Effector CD4-positive, alpha-beta T cell (primary cell): Measurements from ENCODE around the gene ZNF658.
"Not testable (repeated sequence)": the region's sequence is repeated elsewhere in the genome, so short reads cannot be mapped to it uniquely, and the experiment has no call there.

Source experiments
- DNase-seq: peaks from one replicate; pipeline ENCODE4 v3.0.0-alpha.2; 2020
- total RNA-seq: gene quantifications from one replicate; lab custom pipeline; 2026; lab: John Stamatoyannopoulos, UW

Gene ZNF658
- total RNA-seq, result 2.8 reads per million, percentile 9 among the genes with 10 or more reads in this experiment

GRCh38 chr9:66900490-66901131, at the start of gene ZNF658:
ZNF658 (plus strand) TSS chr9:66900725; CDS start chr9:66903562, 2,837 bp downstream.
- DNase-seq, result peak; percentile 19

DNA sequence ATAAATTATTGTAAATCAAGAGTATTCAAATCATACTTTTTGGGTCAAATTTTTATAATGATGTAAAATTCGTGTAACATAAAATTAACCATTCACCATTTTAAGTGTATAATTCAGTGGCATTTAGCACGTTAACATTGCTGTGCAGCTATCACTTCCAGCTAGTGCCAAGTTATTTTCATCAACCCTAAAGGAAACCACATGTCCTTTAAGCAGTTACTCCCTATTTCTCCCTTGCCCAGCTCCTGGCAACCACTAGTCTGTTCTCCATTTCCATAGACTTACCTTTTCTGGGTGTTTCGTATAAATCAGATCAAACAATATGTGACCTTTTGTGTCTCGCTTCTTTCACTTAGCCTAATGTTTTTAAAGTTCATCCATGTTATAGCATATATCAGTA, 38.8 kb upstream of the ZNF658 start:
- DNase-seq, result not testable (repeated sequence)

GRCh38 chr9:66868660-66869059, 31.9 kb upstream of the ZNF658 start:
- not testable (repeated sequence) for DNase-seq

DNA sequence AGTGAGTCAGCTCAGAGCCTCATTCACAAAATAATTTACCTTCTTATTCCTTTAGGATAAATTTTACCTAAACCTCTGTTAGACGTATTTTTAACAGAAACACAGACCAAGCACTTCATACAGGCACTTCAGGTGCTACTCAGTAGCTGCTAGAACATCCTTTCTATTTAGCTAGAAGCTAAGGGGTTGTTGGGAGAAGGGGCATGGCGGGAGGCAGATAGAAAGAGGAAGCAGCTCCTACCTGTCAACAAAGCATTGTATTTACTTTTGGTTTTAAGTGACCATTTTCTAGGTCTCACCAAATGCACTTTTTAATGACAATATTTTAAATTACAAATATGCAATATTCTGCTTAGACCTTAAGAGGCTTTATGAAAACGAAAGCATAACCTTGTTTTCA, 19.9 kb upstream of the ZNF658 start:
- DNase-seq, result not testable (repeated sequence)

DNA sequence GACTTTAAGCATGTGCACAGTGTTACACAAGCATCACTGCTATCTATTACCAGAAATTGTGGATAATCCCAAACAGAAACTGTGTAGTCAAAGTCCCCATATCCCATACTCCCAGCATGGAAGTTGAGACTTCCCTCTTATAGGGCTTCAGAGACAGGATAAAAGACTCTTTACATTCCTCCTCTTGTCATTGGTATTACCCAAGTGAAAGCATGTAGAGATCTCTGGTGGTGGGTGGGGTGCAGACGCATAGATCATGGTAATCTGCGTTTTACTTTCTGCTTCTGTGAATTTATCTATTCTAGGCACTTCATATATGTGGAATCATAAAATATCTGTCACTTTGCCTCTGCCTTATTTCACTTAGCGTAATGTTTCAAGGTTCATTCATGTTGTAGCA, 18.7 kb upstream of the ZNF658 start:
- not testable (repeated sequence) for DNase-seq

DNA sequence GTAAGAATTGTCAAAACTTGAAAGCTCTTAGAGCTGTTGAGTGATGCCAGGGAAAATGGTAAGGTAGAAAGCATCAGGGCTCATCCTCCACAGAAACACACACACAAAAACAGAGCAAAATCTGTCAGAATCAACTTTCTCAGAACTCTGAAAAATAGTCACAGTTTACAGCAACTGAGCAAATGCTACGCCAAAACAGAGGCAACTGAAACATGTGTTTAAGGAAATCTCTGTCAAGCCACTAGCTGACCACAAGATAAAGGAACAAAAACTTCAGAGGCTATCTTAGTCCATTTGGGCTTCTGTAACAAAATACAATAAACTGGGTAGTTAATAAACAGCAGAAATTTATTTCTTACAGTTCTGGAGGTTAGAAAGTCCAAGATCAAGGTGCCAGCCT, 10.2 kb upstream of the ZNF658 start:
- not testable (repeated sequence) for DNase-seq

DNA sequence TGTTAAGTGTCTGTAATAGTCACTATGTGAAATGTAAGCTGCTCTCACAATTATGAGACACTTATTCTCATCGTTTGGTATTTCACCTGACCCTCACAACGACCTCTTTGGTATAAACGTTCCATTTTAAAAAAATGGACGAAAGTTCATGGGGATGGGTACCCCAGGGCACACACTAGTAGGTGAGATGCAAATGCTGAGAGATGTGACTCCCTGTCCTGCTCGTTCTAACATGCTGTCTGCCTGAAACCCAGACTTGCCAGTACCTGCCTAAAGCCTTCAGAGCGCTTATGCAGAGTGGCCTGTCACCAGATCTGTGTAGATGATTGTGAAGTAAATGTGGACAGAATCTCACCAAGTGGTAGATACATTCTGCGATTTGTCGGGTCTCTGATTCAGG, 616 bp downstream of the ZNF658 start:
- DNase-seq, result not testable (repeated sequence)

GRCh38 chr9:66909560-66909959, 9.0 kb downstream of the ZNF658 start:
- DNase-seq, result not testable (repeated sequence)

DNA sequence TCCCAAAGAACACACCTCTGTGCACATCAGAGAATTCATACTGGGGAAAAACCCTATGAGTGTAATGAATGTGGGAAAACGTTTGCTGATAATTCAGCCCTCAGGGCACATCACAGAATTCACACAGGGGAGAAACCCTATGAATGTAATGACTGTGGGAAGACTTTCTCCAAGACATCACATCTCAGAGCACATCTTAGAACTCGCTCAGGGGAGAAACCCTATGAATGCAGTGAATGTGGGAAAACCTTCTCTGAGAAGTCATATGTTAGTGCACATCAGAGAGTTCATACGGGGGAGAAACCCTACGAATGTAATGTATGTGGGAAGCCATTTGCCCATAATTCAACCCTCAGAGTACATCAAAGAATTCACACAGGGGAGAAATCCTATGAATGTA, 19.5 kb downstream of the ZNF658 start:
- not testable (repeated sequence) for DNase-seq

DNA sequence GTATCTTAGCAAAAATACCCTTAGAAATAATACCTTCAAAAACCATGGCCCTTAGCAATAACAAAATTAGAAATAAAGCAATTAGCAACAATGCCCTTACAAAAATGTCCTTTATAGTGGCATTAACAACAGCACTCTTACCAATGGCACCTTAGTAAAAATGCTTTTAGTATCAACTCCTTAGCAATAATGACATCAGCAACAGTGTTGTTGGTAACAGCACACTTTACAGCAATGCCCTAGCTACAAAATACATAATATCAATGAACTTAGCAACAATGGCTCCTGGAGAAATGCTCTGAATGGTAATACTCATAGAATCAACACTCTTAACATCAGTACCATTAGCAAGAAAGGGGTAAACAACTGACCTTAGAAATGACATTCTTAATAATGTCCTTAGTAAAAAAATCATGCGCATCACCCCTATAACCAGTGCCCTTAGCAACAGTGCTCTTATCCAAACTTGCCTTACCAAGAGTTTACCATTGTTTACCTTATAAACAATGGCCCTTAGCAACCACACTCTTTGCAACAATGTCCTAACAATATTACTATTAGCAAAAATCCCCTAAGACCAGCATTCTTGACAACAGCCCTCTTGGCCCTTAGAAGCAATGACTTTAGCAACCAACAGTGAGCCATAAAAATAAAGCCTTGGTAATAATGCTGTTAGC, 35.8 kb downstream of the ZNF658 start:
- DNase-seq, result not testable (repeated sequence)

- not testable (repeated sequence) for DNase-seq
Measured at GRCh38 chr9:66937662-66938061, 37.1 kb downstream of the ZNF658 start.

GRCh38 chr9:66938322-66938721, 37.8 kb downstream of the ZNF658 start:
- DNase-seq, result not testable (repeated sequence)

GRCh38 chr9:66939878-66940830, 39.6 kb downstream of the ZNF658 start:
- not testable (repeated sequence) for DNase-seq

- not testable (repeated sequence) for DNase-seq
Measured at GRCh38 chr9:66942400-66943155, 42.1 kb downstream of the ZNF658 start.

- DNase-seq, result not testable (repeated sequence)
Measured at GRCh38 chr9:66952576-66952975, 52.1 kb downstream of the ZNF658 start.
